GM20431 (cell line): ENCODE results near the gene NFIC.
"Not testable (repeated sequence)": the region's sequence is repeated elsewhere in the genome, so short reads cannot be mapped to it uniquely, and the experiment has no call there.

ENCODE experiments used
- in situ Hi-C: fragments of 300-500 bp; cut with MseI, MboI; formaldehyde crosslinking; loops from one replicate; pipeline ENCODE4 v1.15.0; 2020; ENCODE audit warnings: low sequenced_read_pairs; ENCODE audit not compliant: unreplicated experiment

Gene NFIC

DNA sequence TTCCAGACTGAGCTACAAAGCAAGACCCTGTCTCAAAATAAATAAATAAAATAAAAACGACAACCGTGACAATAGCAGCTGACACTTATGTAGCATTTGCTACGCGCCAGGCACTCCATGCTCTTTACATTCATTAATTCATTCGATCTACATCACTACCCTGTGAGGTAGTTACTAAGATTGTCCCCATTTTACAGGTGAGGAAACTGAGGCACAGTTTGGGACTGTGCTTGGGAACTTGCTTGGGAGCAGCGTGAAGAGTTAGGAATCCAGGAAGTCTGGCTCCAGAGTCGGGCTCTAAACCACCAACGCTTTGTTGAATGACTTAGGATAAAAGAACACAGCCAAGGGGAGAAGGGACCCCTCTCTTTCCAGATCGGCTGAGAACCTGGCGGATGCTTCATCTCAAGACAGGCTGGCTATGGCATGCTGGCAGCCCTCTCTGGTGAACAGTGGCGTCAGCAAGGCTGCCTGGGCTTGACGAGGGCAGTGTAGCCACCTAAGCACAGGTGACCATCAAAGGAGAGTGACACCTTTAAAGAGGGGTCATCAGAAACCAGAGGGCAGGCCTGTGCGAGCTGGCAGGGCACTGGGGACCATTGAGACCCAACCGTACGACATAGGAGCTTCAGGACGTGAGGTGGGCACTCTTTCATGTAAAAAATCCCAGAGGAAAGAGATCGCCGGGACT is 133.5 kb downstream of the NFIC start:
- in situ Hi-C loops, result no loop called here

DNA sequence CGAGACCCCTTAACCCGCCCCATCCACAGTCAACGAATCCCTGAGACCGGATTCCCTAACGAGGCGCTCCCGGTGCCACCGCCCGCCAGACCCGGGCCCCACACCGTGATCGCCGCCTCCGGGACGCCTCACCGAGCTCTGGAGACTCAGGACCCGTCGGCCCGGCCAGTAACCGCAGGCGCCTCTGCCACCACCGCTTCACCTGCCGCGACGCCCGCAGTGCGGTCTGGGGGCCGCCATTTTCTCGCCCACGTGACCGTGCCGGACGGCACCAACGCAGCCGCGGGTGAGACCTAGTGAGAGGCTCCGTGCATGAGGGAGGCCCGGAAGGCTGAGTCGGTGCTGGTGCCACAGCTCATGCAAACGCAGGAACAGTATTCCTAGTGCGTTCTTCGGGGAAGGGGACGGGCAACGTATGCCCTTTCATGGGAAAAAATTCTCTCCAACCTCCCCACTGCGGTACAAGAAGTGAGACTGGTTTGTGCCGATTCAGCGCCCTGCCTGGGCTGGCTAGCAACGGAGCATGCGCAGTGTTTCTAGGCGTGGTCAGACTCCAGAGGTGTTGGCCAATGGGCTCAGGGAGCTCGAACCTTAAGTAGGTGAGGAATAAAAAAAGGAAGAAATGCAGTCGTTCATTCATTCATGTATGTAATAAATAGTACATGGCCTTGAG is 134.2 kb downstream of the NFIC start, which contains the start of gene DOHH:
Gene DOHH, minus strand, starts transcription at position 246 of the 673 bp plus-strand sequence. CDS start 3,860 bp downstream, outside the sequence.
- in situ Hi-C loops, result no loop called here

DNA sequence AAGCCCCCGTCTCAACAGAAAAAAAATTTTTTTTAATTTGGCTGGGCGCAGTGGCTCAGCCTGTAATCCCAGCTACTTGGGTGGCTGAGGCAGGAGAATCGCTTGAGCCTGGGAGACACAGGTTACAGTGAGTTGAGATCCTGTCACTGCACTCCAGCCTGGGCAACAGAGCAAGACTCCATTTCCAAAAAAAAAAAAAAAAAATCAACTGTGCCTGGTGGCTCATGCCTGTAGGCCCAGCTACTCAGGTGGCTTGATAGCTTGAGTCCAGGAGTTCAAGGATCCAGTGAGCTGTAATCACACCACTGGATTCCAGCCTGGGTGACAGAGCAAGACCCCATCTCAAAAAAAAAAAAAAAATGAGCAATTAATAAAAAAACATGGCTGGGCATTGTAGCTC is 135.4 kb downstream of the NFIC start:
- in situ Hi-C loops, result no loop called here

- in situ Hi-C loops, result no loop called here
Observed at GRCh38 chr19:3503036-3503572, 136.7 kb downstream of the NFIC start.

- in situ Hi-C loops, result no loop called here
Observed at GRCh38 chr19:3504735-3505134, 138.4 kb downstream of the NFIC start.

DNA sequence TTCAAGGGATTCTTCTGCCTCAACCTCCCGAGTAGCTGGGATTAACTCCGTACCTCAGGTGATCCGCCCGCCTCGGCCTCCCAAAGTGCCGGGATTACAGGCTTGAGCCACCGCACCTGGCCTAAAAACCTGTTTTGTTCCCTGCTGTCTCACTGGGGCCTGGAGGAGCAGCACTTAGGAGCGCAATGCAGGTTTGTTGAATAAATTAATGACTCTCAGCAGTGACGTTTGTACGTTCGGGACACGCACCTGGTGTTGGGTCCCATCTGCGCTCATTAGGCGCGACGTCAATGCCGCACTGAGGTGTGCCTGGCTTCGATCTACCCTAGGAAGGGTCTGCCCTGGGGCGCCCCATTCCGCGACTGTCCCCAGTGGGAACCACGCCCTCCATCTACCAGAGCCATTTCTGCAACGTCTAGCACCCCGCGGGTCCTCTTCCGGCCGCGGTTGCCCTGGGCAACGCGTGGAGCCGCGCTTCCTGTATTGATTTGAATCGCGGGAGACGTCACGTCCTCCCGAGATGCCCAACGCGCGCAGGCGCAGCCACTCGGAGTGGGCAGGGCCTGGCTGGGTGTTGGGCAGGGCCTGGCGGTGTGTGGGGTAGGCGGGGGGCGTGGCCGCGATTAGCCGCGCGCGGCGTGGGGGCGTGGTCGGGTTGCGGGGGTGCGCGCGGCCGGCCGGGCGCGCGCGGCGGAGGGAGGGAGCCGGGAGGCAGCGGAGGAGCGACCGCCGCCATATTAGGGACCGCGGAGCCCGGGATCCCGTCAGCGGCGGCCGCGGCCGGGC is 139.4 kb downstream of the NFIC start, which contains the start of gene FZR1:
Gene FZR1, plus strand, starts transcription at position 714 of the 786 bp plus-strand sequence. CDS start 16,679 bp downstream, outside the sequence.
- in situ Hi-C loops, result no loop called here

- in situ Hi-C loops, result no loop called here
Observed at GRCh38 chr19:3506384-3507340, 140.3 kb downstream of the NFIC start.

GRCh38 chr19:3507371-3508120 is 141.2 kb downstream of the NFIC start:
- in situ Hi-C loops, result no loop called here

DNA sequence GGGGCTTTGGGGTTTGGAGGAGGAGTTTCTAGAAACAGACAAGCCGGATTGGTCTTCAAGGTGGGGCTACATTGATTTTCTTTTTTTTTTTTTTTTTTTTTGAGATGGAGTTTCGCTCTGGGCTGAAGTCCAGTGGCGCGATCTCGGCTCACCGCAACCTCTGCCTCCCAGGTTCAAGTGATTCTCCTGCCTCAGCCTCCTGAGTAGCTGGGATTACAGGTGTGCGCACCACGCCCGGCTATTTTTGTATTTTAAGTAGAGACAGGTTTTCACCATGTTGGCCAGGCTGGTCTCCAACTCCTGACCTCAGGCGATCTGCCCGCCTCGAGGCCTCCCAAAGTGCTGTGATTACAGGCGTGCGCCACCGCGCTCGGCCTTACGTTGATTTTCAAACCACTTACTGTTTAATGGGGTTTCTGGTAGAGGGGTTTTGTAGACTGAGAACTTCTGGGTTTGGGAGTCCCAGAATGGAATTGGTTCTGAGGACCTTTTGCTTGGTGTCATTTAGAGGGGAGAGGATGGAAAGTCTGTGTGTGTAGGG is 141.8 kb downstream of the NFIC start:
- in situ Hi-C loops, result not testable (repeated sequence)

DNA sequence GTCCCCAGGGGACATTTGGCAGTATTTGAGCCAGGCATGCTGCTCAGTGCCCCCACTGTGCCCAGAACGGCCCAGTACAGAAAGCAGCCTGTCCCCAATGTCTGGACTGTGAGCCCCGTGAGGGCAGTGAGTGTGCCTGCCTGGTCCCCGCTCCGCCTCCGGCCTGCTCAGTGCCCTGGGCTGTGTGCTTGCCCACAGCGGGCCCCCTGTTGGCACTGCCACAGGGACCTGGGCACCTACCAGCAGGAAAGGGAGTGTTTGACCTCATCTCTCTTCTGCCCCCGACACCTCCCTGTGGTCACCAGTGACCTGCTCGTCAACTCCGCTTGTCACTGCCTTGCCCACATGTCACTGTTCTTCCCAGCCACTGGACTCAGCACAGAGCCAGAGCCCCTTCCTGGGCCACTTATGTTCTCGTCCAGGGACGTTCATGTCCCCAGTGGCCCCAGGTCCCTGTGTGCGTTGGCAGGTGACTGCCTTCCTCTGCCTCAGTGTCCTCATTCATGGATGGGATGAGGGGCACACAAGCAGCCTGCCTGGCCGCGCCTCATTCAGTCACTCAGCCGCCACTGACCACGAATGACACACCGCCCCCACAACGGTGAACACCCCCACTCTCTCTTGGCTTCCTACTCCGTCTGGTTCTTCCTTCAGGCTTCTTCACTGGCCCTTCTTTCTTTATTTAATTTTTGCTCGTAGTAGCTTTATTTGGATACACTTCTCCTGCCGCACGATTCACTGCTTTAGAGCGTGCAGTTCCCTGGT is 142.6 kb downstream of the NFIC start:
- in situ Hi-C loops, result no loop called here

DNA sequence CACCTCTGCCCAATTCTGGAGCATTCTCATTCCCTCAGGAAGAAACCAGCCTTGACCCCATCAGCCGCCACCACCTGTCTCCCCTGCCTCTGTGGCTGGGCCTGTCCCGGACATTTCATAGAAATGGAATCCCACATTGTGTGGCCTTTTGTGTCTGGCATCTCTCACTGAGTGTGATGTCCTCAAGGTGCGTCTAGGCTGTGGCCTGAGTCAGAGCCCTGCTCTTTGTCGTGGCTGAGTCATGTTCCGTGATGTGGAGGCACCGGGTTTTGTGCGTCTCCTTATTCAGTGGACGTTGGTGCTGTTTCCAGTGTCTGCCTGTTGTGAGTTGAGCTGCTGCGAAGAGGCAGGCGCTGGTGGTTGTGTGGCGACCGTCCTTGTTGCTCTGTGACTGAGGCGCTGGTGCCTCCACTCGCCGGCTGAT is 143.2 kb downstream of the NFIC start:
- in situ Hi-C loops, result no loop called here

GRCh38 chr19:3510727-3511126 is 144.3 kb downstream of the NFIC start:
- in situ Hi-C loops, result no loop called here

- in situ Hi-C loops, result no loop called here
Observed at GRCh38 chr19:3511506-3512251, 145.3 kb downstream of the NFIC start.

DNA sequence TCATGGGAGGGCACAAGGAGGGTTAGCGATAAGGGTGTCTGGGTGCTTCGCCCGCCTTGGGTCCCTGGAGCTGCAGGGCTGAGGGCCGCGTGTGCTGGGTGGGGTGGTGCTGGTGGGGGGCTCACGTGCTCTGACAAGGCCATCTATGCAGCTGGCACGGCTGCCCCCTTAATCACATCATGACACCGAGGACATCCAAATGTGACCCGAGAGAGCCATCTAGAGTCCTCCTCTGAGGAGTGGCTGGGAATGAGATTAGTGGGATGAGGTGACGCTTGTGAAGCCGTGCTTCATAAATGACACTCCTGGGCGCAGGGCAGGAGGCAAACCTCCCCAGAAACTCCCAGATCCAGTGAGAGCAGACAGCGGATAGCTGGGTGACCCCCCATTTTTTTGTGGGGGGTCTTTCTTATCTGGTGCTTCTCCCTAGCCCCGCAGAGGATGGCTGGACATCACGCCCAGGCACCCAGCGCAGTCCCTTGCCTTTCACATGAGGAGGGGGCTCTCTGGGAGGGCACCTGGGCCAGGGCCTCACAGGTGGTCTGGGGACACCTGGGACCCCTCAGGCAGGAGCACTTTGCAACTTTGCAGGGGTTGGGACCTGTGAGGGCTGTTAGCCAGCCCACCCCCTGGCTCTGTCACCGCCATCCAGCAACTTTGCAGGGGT is 146.3 kb downstream of the NFIC start:
- in situ Hi-C loops, result no loop called here

- in situ Hi-C loops, result no loop called here
Observed at GRCh38 chr19:3513229-3514140, 147.1 kb downstream of the NFIC start.

- in situ Hi-C loops, result no loop called here
Observed at GRCh38 chr19:3514930-3515329, 148.5 kb downstream of the NFIC start.
